Measurements from ENCODE around the gene LRP1B.

GRCh38 chr2:140650825-140651224 lies 1480.0 kb downstream of the LRP1B start:
- TF ChIP-seq USF2 (IDR thresholded peaks at IDR 0.05; ENCODE audit: borderline replicate concordance, low read depth, low read length) (no peak), RFX5 (IDR thresholded peaks at IDR 0.05; ENCODE audit: low read length) (no peak), CTCF (IDR thresholded peaks at IDR 0.05) (no peak), MAX (IDR thresholded peaks at IDR 0.05; ENCODE audit: low read depth) (no peak), JUND (IDR thresholded peaks at IDR 0.05) (peak; percentile 26; the same call in 1 of the 2 replicates)
